Peyer's patch (tissue), 4 donors: Measurements from ENCODE around the gene USP53.

Experiments used
- CTCF ChIP-seq, 6 experiments: fragments of 450-650 bp in 4 of 6; fragments of 200-600 bp in 2 of 6; sonication (generic) in 1 of 6; IDR thresholded peaks; one replicate each; pipeline ENCODE4 v1.5.1; 2017 to 2019; ENCODE audit warnings: antibody characterized with exemption in 6 of 6, mild to moderate bottlenecking in 3 of 6, moderate library complexity in 1 of 6
- POLR2A ChIP-seq, 2 donors: fragments of 450-650 bp; IDR thresholded peaks; one replicate each; pipeline ENCODE4 v1.5.1; 2017; ENCODE audit warnings: antibody characterized with exemption in 2 of 2, mild to moderate bottlenecking in 2 of 2, moderate library complexity in 2 of 2

- TF ChIP-seq CTCF (IDR thresholded peaks at IDR 0.05) (no peak), POLR2A (IDR thresholded peaks at IDR 0.05) (no peak)
Observed at GRCh38 chr4:119268466-119268865, 56.0 kb downstream of the USP53 start.
